DOHH2 (cell line): Measurements from ENCODE around the gene SLC30A4.

Experiments
- H3F3A ChIP-seq: fragments of 200-600 bp; sonication (generic), shearing (Covaris generic); 2 replicates; pipeline ENCODE4 v1.6.0; 2016; ENCODE audit warnings: antibody characterized with exemption, mild to moderate bottlenecking; ENCODE audit not compliant: control insufficient read depth, insufficient read depth
- H3K27ac ChIP-seq: fragments of 200-600 bp; sonication (generic); 2 replicates; pipeline ENCODE4 v1.5.1; 2014; ENCODE audit warnings: low read depth, mild to moderate bottlenecking, low read length, moderate library complexity
- H3K27me3 ChIP-seq: fragments of 200-600 bp; sonication (generic); 2 replicates; pipeline ENCODE4 v1.6.1; 2014; ENCODE audit warnings: mild to moderate bottlenecking, low read length, mixed read lengths; ENCODE audit not compliant: control insufficient read depth
- H3K36me3 ChIP-seq: fragments of 200-600 bp; sonication (generic); 2 replicates; pipeline ENCODE4 v1.6.1; 2014; ENCODE audit warnings: mild to moderate bottlenecking, low read length, moderate library complexity, mixed read lengths; ENCODE audit not compliant: control insufficient read depth
- H3K4me1 ChIP-seq: fragments of 200-600 bp; sonication (generic); 2 replicates; pipeline ENCODE4 v1.6.1; 2014; ENCODE audit warnings: mild to moderate bottlenecking, low read length, mixed read lengths; ENCODE audit not compliant: control insufficient read depth
- H3K4me2 ChIP-seq: fragments of 200-600 bp; sonication (generic); 2 replicates; pipeline ENCODE4 v1.6.0; 2014; ENCODE audit warnings: mild to moderate bottlenecking, low read length, moderate library complexity
- H3K4me3 ChIP-seq: fragments of 200-600 bp; sonication (generic); 2 replicates; pipeline ENCODE4 v1.5.1; 2014; ENCODE audit warnings: mild to moderate bottlenecking, low read length, mixed read lengths
- H3K79me2 ChIP-seq: fragments of 200-600 bp; sonication (generic); 2 replicates; pipeline ENCODE4 v1.6.1; 2014; ENCODE audit warnings: mild to moderate bottlenecking, low read length, mixed read lengths; ENCODE audit not compliant: control insufficient read depth
- H3K9me2 ChIP-seq: fragments of 200-600 bp; sonication (generic); replicated peaks from 2 replicates; pipeline ENCODE4 v1.6.1; 2014; ENCODE audit warnings: mild to moderate bottlenecking, low read length, mixed read lengths; ENCODE audit not compliant: control insufficient read depth
- H3K9me3 ChIP-seq: fragments of 200-600 bp; sonication (generic); 2 replicates; pipeline ENCODE4 v1.6.1; 2014; ENCODE audit warnings: antibody characterized with exemption, low read length, mixed read lengths; ENCODE audit not compliant: control insufficient read depth, insufficient read depth
- H4K20me1 ChIP-seq: fragments of 200-600 bp; sonication (generic); 2 replicates; pipeline ENCODE4 v1.6.0; 2014; ENCODE audit warnings: low read depth, mild to moderate bottlenecking, antibody characterized with exemption, low read length, moderate library complexity; ENCODE audit not compliant: control insufficient read depth, insufficient read depth
- CTCF ChIP-seq: fragments of 200-600 bp; sonication (generic); IDR thresholded peaks from one replicate; pipeline ENCODE4 v1.5.1; 2014; ENCODE audit warnings: antibody characterized with exemption, mild to moderate bottlenecking, low read depth, low read length; ENCODE audit not compliant: poor library complexity, severe bottlenecking
- EZH2phosphoT487 ChIP-seq: fragments of 200-600 bp; sonication (generic); IDR thresholded peaks from 2 replicates; pipeline ENCODE4 v1.6.1; 2017; ENCODE audit warnings: borderline replicate concordance, mild to moderate bottlenecking, antibody characterized with exemption, low read length, moderate library complexity, mixed read lengths

Gene SLC30A4

DNA sequence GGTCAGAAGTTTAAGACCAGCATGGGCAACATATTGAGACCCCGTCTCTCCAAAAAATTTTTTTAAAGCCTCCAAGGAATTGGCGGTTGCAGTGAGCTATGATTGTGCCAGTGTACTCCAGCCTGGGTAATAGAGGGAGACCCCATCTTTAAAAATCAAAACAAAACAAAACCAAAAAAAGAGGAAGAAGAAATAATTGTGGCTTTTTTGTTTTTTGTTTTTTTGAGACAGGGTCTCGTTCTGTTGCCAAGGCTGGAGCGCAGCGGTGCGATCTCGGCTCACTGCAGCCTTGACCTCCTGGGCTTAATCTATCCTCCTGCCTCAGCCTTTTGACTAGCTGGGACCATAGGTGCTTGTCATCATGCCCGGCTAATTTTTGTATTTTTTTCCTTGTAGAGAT is 4.5 kb upstream of the SLC30A4 start:
- Histone ChIP-seq H3K27ac (peak overlapping the region; percentile 55), H3K27me3 (no peaks in the 10 kb centered on the region), H3K9me2 (no peaks in the 10 kb centered on the region), H3F3A (peaks cover 40% of the 10 kb centered on the region), H3K4me2 (peak overlapping the region; percentile 44), H3K9me3 (no peaks in the 10 kb centered on the region), H3K4me3 (peak overlapping the region; percentile 32), H3K79me2 (peaks cover under 1% of the 10 kb centered on the region), H3K4me1 (peaks cover 71% of the 10 kb centered on the region), H4K20me1 (no peaks in the 10 kb centered on the region), H3K36me3 (peaks cover 2% of the 10 kb centered on the region; the same call in 1 of the 2 replicates)
- no peak for TF ChIP-seq EZH2phosphoT487
- TF ChIP-seq CTCF, result no peak

- H3K27ac ChIP-seq, result peak overlapping the region; percentile 28; the same call in 1 of the 2 replicates
- H4K20me1 ChIP-seq, result no peaks in the 10 kb centered on the region
- H3K9me3 ChIP-seq, result no peaks in the 10 kb centered on the region
- H3F3A ChIP-seq, result peaks cover 27% of the 10 kb centered on the region
- no peaks in the 10 kb centered on the region for H3K27me3 ChIP-seq
- H3K79me2 ChIP-seq, result peaks cover 33% of the 10 kb centered on the region
- H3K36me3 ChIP-seq, result peaks cover 14% of the 10 kb centered on the region
- no peaks in the 10 kb centered on the region for H3K9me2 ChIP-seq
- H3K4me1 ChIP-seq, result peaks cover 76% of the 10 kb centered on the region
- TF ChIP-seq CTCF, result no peak
- no peak for TF ChIP-seq EZH2phosphoT487
- peak overlapping the region; percentile 98 for H3K4me2 ChIP-seq
- peak overlapping the region; percentile 85 for H3K4me3 ChIP-seq
Measured at GRCh38 chr15:45523166-45523460, 558 bp upstream of the SLC30A4 start.

DNA sequence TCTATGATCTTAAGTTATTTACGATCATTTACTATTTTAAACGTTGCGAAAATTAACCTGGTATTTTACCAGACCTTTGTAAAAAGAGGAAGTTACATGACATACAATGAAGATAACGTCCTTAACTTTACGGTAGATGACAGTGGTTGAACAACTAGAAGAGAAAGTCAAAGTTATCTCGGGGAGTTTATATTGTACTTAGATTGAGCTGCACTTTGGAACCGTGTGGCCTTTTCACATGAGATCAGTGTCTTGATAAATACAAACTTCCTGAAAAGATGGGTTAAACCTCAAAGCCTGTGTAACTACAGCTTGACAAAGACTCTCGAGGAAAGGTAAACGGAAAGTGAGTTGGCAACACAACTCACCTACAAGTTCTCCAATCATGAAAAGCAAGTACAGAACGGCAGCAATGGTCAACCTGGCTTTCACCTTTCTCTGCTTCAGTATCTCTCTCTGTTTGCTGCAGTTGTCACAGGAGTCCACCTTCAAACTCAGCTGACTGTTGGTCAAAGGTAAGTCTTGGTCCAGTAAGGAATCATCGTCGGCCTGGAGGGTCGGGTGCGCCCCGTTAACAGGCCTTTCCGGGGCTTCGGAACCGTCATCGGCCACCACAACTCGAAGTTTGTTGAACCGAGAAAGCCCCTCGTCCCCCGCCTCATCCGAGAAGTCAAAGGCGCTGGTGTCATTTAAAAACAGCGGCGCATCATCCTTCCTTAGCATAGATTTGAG is 793 bp downstream of the SLC30A4 start:
- Histone ChIP-seq H3K79me2 (peaks cover 34% of the 10 kb centered on the region), H3K4me1 (peaks cover 64% of the 10 kb centered on the region), H3F3A (peaks cover 27% of the 10 kb centered on the region), H3K36me3 (peaks cover 17% of the 10 kb centered on the region), H3K9me3 (no peaks in the 10 kb centered on the region), H3K27me3 (no peaks in the 10 kb centered on the region), H3K4me3 (peak overlapping the region; percentile 85), H3K27ac (peak overlapping the region; percentile 36), H3K9me2 (no peaks in the 10 kb centered on the region), H3K4me2 (peak overlapping the region; percentile 98), H4K20me1 (no peaks in the 10 kb centered on the region)
- TF ChIP-seq EZH2phosphoT487 (no peak), CTCF (no peak)
